HCT116 (cell line): ENCODE data around the gene BRD2. TPM values are rescaled to one million over a fixed set of nuclear protein-coding genes. Genes with fewer than 3 reads are reported as not detected.

Source experiments
- ATAC-seq: fragments of 200-7000 bp; cut with Tn5 transposase; 2 replicates; pipeline ENCODE4 v1.9.1; 2020; ENCODE audit warnings: mild to moderate bottlenecking, moderate library complexity
- BruUV-seq: library from RNA; stranded (reverse); fragments of 400-500 nt; replicated peaks from 2 replicates; lab custom pipeline; 2021; lab: Mats Ljungman, UMichigan
- CTCF ChIA-PET: fragments of 300-600 bp; sonication (Branson Sonifier 250); formaldehyde crosslinking; loops from one replicate; lab custom pipeline; 2021; ENCODE audit warnings: antibody characterized with exemption; lab: Charles Lee
- POLR2A ChIA-PET: fragments of 300-600, 350-600 bp; sonication (Branson Sonifier 250); formaldehyde crosslinking; loops from one replicate; lab custom pipeline; 2021; ENCODE audit warnings: antibody characterized with exemption; lab: Charles Lee
- RAD21 ChIA-PET, 2 experiments: fragments of 300-600 bp; sonication (Branson Sonifier 250); formaldehyde crosslinking; loops; one replicate each; lab custom pipeline; 2023; ENCODE audit warnings: low total read pairs in 2 of 2; ENCODE audit not compliant: uncharacterized antibody in 2 of 2, unreplicated experiment in 2 of 2, low non-redundant PET in 1 of 2; lab: Charles Lee
- DNase-seq: peaks from one replicate; pipeline ENCODE4 v3.0.0-alpha.2; 2010; ENCODE audit warnings: low read depth, low spot score
- H2AFZ ChIP-seq: fragments of 200-600 bp; shearing (Covaris generic), sonication (generic); 2 replicates; pipeline ENCODE4 v1.6.1; 2017; ENCODE audit warnings: low read depth, mixed run types, mixed read lengths, antibody characterized with exemption, low read length; ENCODE audit not compliant: poor library complexity, severe bottlenecking
- H3K27ac ChIP-seq: 2 replicates; pipeline ENCODE4 v1.5.1; 2012; ENCODE audit warnings: low read depth, low read length
- H3K27me3 ChIP-seq: fragments of 200-600 bp; sonication (generic); 2 replicates; pipeline ENCODE4 v1.6.1; 2016; ENCODE audit warnings: mixed run types, low read length, mixed read lengths; ENCODE audit not compliant: insufficient read depth
- H3K36me3 ChIP-seq, 2 experiments: fragments of 200-500 bp in 1 of 2; fragments of 200-600 bp in 1 of 2; sonication (Bioruptor generic) in 1 of 2; sonication (generic) in 1 of 2; 2 replicates each; pipeline versions ENCODE4 v1.5.1 to v1.6.1; 2014 to 2016; ENCODE audit warnings: low read length in 2 of 2, inconsistent platforms in 1 of 2, mixed read lengths in 1 of 2, mixed run types in 1 of 2; ENCODE audit not compliant: insufficient read depth in 2 of 2, control insufficient read depth in 1 of 2
- H3K4me1 ChIP-seq, 2 experiments: fragments of 200-600 bp in 1 of 2; sonication (generic) in 1 of 2; 2 replicates each; pipeline versions ENCODE4 v1.5.1 to v1.6.1; 2012 to 2017; ENCODE audit warnings: low read length in 2 of 2, inconsistent platforms in 1 of 2, mild to moderate bottlenecking in 1 of 2, mixed read lengths in 1 of 2, mixed run types in 1 of 2, moderate library complexity in 1 of 2; ENCODE audit not compliant: insufficient read depth in 2 of 2, control insufficient read depth in 1 of 2
- H3K4me2 ChIP-seq: fragments of 200-600 bp; sonication (generic); 2 replicates; pipeline ENCODE4 v1.6.1; 2017; ENCODE audit warnings: mixed run types, low read length, mixed read lengths
- H3K4me3 ChIP-seq, 2 experiments: fragments of 200-600 bp in 1 of 2; sonication (generic) in 1 of 2; replicated peaks in 1 of 2; 2 replicates each; pipeline ENCODE4 v1.5.1; 2011 to 2016; ENCODE audit warnings: low read length in 2 of 2, control low read depth in 1 of 2, low read depth in 1 of 2, mild to moderate bottlenecking in 1 of 2, mixed read lengths in 1 of 2, mixed run types in 1 of 2
- H3K79me2 ChIP-seq: fragments of 200-600 bp; sonication (generic); 2 replicates; pipeline ENCODE4 v1.6.1; 2017; ENCODE audit warnings: mild to moderate bottlenecking, mixed run types, low read length, moderate library complexity, mixed read lengths; ENCODE audit not compliant: insufficient read depth
- H3K9ac ChIP-seq: fragments of 200-600 bp; sonication (generic); 2 replicates; pipeline ENCODE4 v1.6.1; 2016; ENCODE audit warnings: low read length, mixed read lengths
- H3K9me2 ChIP-seq: fragments of 200-600 bp; sonication (generic), shearing (Covaris generic); 2 replicates; pipeline ENCODE4 v1.6.1; 2017; ENCODE audit warnings: mixed run types, mild to moderate bottlenecking, moderate library complexity; ENCODE audit not compliant: insufficient read depth
- H3K9me3 ChIP-seq, 2 experiments: fragments of 200-500 bp in 1 of 2; fragments of 200-600 bp in 1 of 2; sonication (Bioruptor generic) in 1 of 2; sonication (generic) in 1 of 2; 2 replicates each; pipeline ENCODE4 v1.6.1; 2014 to 2017; ENCODE audit warnings: low read length in 2 of 2, mixed read lengths in 2 of 2, inconsistent platforms in 1 of 2, low read depth in 1 of 2, mild to moderate bottlenecking in 1 of 2, mixed run types in 1 of 2, moderate library complexity in 1 of 2; ENCODE audit not compliant: control insufficient read depth in 1 of 2, insufficient read depth in 1 of 2
- H4K20me1 ChIP-seq: fragments of 200-600 bp; sonication (generic), shearing (Covaris generic); 2 replicates; pipeline ENCODE4 v1.6.1; 2017; ENCODE audit warnings: mixed run types, mild to moderate bottlenecking, moderate library complexity; ENCODE audit not compliant: insufficient read depth
- CTCF ChIP-seq, 3 experiments: fragments of 200-600 bp in 1 of 3; sonication (generic) in 1 of 3; IDR thresholded peaks in 2 of 3; conservative IDR thresholded peaks in 1 of 3; 2 replicates each; pipeline ENCODE4 v1.5.1; 2012 to 2017; ENCODE audit warnings: low read depth in 2 of 3, low read length in 2 of 3, antibody characterized with exemption in 1 of 3, borderline replicate concordance in 1 of 3, control low read depth in 1 of 3, mild to moderate bottlenecking in 1 of 3, mixed read lengths in 1 of 3, mixed run types in 1 of 3, moderate library complexity in 1 of 3; ENCODE audit not compliant: insufficient read depth in 1 of 3
- EZH2 ChIP-seq: fragments of 200-600 bp; sonication (generic); IDR thresholded peaks from 2 replicates; pipeline ENCODE4 v1.6.1; 2017; ENCODE audit warnings: antibody characterized with exemption, mixed run types
- RAD21 ChIP-seq: IDR thresholded peaks from 2 replicates; pipeline ENCODE4 v1.6.1; 2012; ENCODE audit warnings: low read depth, mild to moderate bottlenecking
- YY1 ChIP-seq: IDR thresholded peaks from 2 replicates; pipeline ENCODE4 v1.6.1; 2011; ENCODE audit warnings: low read length, low read depth, moderate library complexity, mild to moderate bottlenecking; ENCODE audit not compliant: insufficient replicate concordance; ENCODE audit errors: extremely low read depth
- ZNF274 ChIP-seq: fragments of 200-500 bp; sonication (Bioruptor generic); IDR thresholded peaks from 2 replicates; pipeline ENCODE4 v1.6.1; 2014; ENCODE audit warnings: mild to moderate bottlenecking, low read depth, low read length, inconsistent platforms
- intact Hi-C: fragments of 100-400 bp; cut with micrococcal nuclease; formaldehyde crosslinking; loops from 2 replicates; pipeline ENCODE4 v1.10.0; 2022
- total RNA-seq: library from RNA; stranded (reverse); gene quantifications from one replicate; pipeline ENCODE4 v1.2.1, GENCODE V29; 2021; ENCODE audit not compliant: unreplicated experiment

The BRD2 gene
- total RNA-seq, 1 experiment from 2014 or later = 260 TPM

DNA sequence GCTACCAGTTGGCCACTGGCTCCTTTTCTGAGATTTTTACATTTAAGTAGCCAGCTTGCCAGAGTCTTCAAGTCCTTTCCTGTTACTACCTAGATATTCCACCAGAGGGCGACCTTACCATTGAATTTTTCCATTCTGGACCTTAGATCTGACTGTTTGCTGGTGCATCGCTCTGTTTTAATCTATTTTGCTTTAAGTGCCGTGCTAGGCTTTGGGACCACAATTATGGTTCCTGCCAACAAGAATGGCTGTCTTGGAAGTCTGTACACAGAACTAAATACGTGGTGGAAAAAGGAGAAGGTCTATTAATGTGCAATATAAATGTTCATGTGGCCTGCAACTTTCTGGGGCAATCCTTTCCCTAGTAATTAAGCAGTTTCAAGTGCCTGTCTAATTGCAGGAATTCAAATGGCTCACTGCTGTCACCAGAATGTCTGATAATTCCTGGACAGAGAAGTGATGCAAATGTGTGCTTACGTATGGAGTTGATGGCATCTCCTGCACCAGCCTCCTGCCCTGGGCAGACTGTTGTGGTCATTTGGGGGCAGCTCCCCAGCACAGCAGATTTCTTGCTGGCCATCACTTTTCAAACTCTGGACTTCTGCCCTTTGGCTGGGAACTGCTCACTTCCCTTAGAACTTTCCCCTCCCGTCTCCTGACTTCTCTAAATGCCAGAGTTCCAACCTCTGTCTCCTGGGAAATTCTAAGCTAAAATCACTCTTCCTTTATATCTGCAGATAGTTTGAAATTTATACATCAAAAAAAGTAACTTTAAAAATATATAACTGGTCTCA is 46.6 kb downstream of the BRD2 start:
- intact Hi-C loops = loop anchor here (1.0 to 2.0 kb wide), 4 partner anchors 67 to 233 kb away; no protein-coding TSS in a partner anchor
- H2AFZ ChIP-seq = peak overlapping the region; percentile 87
- no peaks in the 10 kb centered on the region for H3K36me3 ChIP-seq
- H3K9me2 ChIP-seq = no peaks in the 10 kb centered on the region
- ATAC-seq = peak; percentile 90
- peak; percentile 78 for DNase-seq
- H3K27me3 ChIP-seq = peaks cover 8% of the 10 kb centered on the region; the same call in 1 of the 2 replicates
- BruUV-seq = no TSS peak
- peaks cover 0 to 3% of the 10 kb centered on the region in 2 experiments; a peak in 1 of 4 replicates for H3K4me1 ChIP-seq
- ChIA-PET CTCF (interaction anchor here (0.6 to 4.3 kb wide), 15 partner anchors 14 to 262 kb away, joined by 3 to 23 read pairs (median 4); partner anchors contain the start of genes B3GALT4, HLA-DPA1 and HLA-DPB1), RAD21 (interaction anchor here in 1 of 2 experiments (0.7 kb wide), 1 partner anchor 169 kb away, joined by 3 read pairs; no protein-coding TSS in a partner anchor)
- no peak overlapping the region for H3K9ac ChIP-seq
- H3K79me2 ChIP-seq = no peaks in the 10 kb centered on the region
- TF ChIP-seq ZNF274 (no peak), YY1 (no peak), RAD21 (peak; percentile 82), EZH2 (no peak), CTCF (IDR thresholded peaks at IDR 0.05 in 2 of 3, conservative IDR thresholded peaks at IDR 0.05 in 1 of 3; ENCODE audit: borderline replicate concordance in 1 of 3, insufficient read depth in 1 of 3, low read depth in 2 of 3, low read length in 2 of 3) (peak; percentile 55 to 91 (median 71))
- TF ChIP-seq, all 23 proteins: peak for 2
- Histone ChIP-seq H3K9me3 (no peaks in the 10 kb centered on the region), H3K4me3 (no peak overlapping the region), H3K27ac (no peak overlapping the region), H3K4me2 (peak overlapping the region; percentile 37), H4K20me1 (no peaks in the 10 kb centered on the region)
- POLR2A ChIA-PET = no interaction called here
